ENCODE data around the gene THY1. TPM values are rescaled to one million over a fixed set of nuclear protein-coding genes. Genes with fewer than 3 reads are reported as not detected.

The THY1 gene
- total RNA-seq, 1 donor from 2014 or later = 0.62 TPM

DNA sequence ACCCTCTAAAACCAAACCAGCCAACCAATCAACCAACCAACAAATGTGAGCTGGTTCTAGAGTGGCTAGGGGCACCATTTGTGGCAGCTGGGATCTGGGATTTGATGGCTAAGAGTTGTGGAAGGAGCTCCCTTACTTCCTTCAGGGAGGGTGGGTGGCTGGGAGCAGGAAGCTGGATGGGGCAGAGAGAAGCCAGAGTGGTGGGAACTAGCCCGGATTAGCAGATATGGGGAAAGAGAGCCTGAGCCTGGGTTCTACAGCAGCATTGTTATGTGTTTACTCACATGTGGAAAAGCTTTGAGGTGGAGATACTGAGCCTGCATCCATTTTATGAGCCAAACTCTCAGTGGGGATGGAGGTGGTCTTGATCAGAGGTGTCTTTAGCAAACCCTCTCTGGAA is 30.9 kb upstream of the THY1 start:
- no peak overlapping the region for H3K27ac Mint-ChIP-seq
- no peaks in the 10 kb centered on the region for H3K9me3 Mint-ChIP-seq (ENCODE audit: low read depth)
- H3K4me1 Mint-ChIP-seq (ENCODE audit: low read depth) = no peaks in the 10 kb centered on the region
- H3K4me3 Mint-ChIP-seq (ENCODE audit: low read depth) = no peak overlapping the region
- TF ChIP-seq CTCF (IDR thresholded peaks at IDR 0.05; ENCODE audit: unreplicated experiment) = no peak
- DNase-seq (ENCODE audit: low spot score, unreplicated experiment) = no peak
- H3K36me3 Mint-ChIP-seq (ENCODE audit: insufficient read depth) = no peaks in the 10 kb centered on the region
- no peaks in the 10 kb centered on the region for H3K27me3 Mint-ChIP-seq

DNA sequence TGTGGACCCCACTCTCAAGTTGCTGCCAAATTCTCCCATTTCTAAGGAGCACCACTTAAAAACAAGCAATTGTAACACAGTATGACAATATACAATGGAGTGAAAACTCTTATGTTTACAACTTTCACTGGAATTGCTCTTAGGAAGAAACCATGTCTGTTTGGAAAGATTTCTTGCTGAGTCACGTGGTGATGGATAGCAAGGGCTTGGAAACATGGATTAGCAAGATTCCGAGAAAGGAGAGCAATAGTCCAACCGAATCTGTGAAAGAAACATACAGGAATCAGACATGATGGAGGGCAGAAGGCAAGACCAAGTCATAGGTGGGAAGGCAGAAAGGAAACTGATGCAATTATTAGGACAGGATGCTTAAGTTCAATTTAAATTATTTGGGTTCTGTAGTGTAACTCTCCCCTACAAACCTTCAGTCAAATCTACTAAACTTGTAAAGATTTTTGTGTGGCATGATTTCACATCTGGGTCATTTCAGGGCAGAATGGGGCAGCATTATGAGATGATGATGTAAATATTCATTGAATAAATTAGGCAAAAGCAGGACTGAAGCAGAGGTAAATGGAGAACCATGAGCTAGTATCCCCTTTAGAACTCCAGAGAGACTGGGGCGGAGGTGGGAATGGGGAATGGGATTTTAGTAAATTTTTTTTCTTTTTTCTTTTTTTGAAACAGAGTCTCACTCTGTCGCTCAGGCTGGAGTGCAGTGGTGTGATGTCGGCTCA is 27.8 kb upstream of the THY1 start:
- no peaks in the 10 kb centered on the region for H3K36me3 Mint-ChIP-seq (ENCODE audit: insufficient read depth)
- no peak for DNase-seq (ENCODE audit: low spot score, unreplicated experiment)
- no peak overlapping the region for H3K27ac Mint-ChIP-seq

GRCh38 chr11:119449498-119449897 is 26.5 kb upstream of the THY1 start:
- H3K27me3 Mint-ChIP-seq = no peaks in the 10 kb centered on the region
- no peaks in the 10 kb centered on the region for H3K4me1 Mint-ChIP-seq (ENCODE audit: low read depth)
- DNase-seq (ENCODE audit: low spot score, unreplicated experiment) = no peak
- no peak overlapping the region for H3K27ac Mint-ChIP-seq
- no peaks in the 10 kb centered on the region for H3K36me3 Mint-ChIP-seq (ENCODE audit: insufficient read depth)
- H3K4me3 Mint-ChIP-seq (ENCODE audit: low read depth) = no peak overlapping the region
- no peaks in the 10 kb centered on the region for H3K9me3 Mint-ChIP-seq (ENCODE audit: low read depth)
- no peak for TF ChIP-seq CTCF (IDR thresholded peaks at IDR 0.05; ENCODE audit: unreplicated experiment)

More for the DNA sequence above, 27.8 kb upstream of the THY1 start:
- Mint-ChIP-seq H3K27me3 (no peaks in the 10 kb centered on the region), H3K4me3 (ENCODE audit: low read depth) (no peak overlapping the region), H3K4me1 (ENCODE audit: low read depth) (no peaks in the 10 kb centered on the region), H3K9me3 (ENCODE audit: low read depth) (no peaks in the 10 kb centered on the region)
- TF ChIP-seq CTCF (IDR thresholded peaks at IDR 0.05; ENCODE audit: unreplicated experiment) = no peak

GRCh38 chr11:119448380-119448779 is 25.4 kb upstream of the THY1 start:
- no peak for TF ChIP-seq CTCF (IDR thresholded peaks at IDR 0.05; ENCODE audit: unreplicated experiment)
- H3K4me3 Mint-ChIP-seq (ENCODE audit: low read depth) = no peak overlapping the region

GRCh38 chr11:119447664-119448242 is 24.8 kb upstream of the THY1 start:
- Mint-ChIP-seq H3K4me3 (ENCODE audit: low read depth) (no peak overlapping the region), H3K9me3 (ENCODE audit: low read depth) (no peaks in the 10 kb centered on the region), H3K36me3 (ENCODE audit: insufficient read depth) (no peaks in the 10 kb centered on the region), H3K4me1 (ENCODE audit: low read depth) (no peaks in the 10 kb centered on the region), H3K27me3 (no peaks in the 10 kb centered on the region), H3K27ac (no peak overlapping the region)
- TF ChIP-seq CTCF (IDR thresholded peaks at IDR 0.05; ENCODE audit: unreplicated experiment) = no peak
- no peak for DNase-seq (ENCODE audit: low spot score, unreplicated experiment)

More at GRCh38 chr11:119448380-119448779, 25.4 kb upstream of the THY1 start:
- H3K4me1 Mint-ChIP-seq (ENCODE audit: low read depth) = no peaks in the 10 kb centered on the region
- no peaks in the 10 kb centered on the region for H3K9me3 Mint-ChIP-seq (ENCODE audit: low read depth)
- H3K36me3 Mint-ChIP-seq (ENCODE audit: insufficient read depth) = no peaks in the 10 kb centered on the region
- no peak for DNase-seq (ENCODE audit: low spot score, unreplicated experiment)
- no peaks in the 10 kb centered on the region for H3K27me3 Mint-ChIP-seq
- H3K27ac Mint-ChIP-seq = no peak overlapping the region
